ENCODE measurements around the gene AKAP17A.
"Not testable (repeated sequence)": the region's sequence is repeated elsewhere in the genome, so short reads cannot be mapped to it uniquely, and the experiment has no call there.

- TF ChIP-seq CTCF (conservative IDR thresholded peaks at IDR 0.05); ZFX (IDR thresholded peaks at IDR 0.05): not testable (repeated sequence)
These were observed 33.4 kb downstream of the AKAP17A start for GRCh38 chrX:1624861-1625215.
